Endothelial cell (in vitro differentiated cells): ENCODE measurements around the gene PGLYRP4. TPM values are rescaled to one million over a fixed set of nuclear protein-coding genes. Genes with fewer than 3 reads are reported as not detected.

Source experiments
- DNase-seq: peaks from one replicate; pipeline ENCODE4 v3.0.0; 2021; ENCODE audit warnings: low spot score
- H3K27ac Mint-ChIP-seq: one replicate; pipeline ENCODE4 v1.8.0; 2021; ENCODE audit warnings: mixed read lengths, inconsistent platforms; ENCODE audit not compliant: unreplicated experiment
- H3K27me3 Mint-ChIP-seq: one replicate; pipeline ENCODE4 v1.8.0; 2021; ENCODE audit warnings: mild to moderate bottlenecking, moderate library complexity, mixed read lengths, inconsistent platforms; ENCODE audit not compliant: unreplicated experiment
- H3K36me3 Mint-ChIP-seq: one replicate; pipeline ENCODE4 v1.8.0; 2021; ENCODE audit warnings: mild to moderate bottlenecking, low read depth, mixed read lengths, inconsistent platforms; ENCODE audit not compliant: unreplicated experiment
- H3K4me1 Mint-ChIP-seq: one replicate; pipeline ENCODE4 v1.8.0; 2021; ENCODE audit warnings: mild to moderate bottlenecking, mixed read lengths, inconsistent platforms; ENCODE audit not compliant: unreplicated experiment
- H3K4me3 Mint-ChIP-seq: one replicate; pipeline ENCODE4 v1.8.0; 2021; ENCODE audit warnings: mild to moderate bottlenecking, mixed read lengths, inconsistent platforms; ENCODE audit not compliant: unreplicated experiment
- H3K9me3 Mint-ChIP-seq: one replicate; pipeline ENCODE4 v1.8.0; 2021; ENCODE audit warnings: mixed read lengths, inconsistent platforms; ENCODE audit not compliant: unreplicated experiment
- total RNA-seq: library from RNA; stranded (reverse); fragmentation: NEBNext Ultra II Directional; extraction: Animal tissue kit (Norgen Biotek cat#: 25700); gene quantifications from one replicate; pipeline ENCODE4 v1.2.1, GENCODE V29; 2021; ENCODE audit not compliant: unreplicated experiment
- TF ChIP-seq, protein P1 (sequence below): fragments of 200-600 bp; sonication (generic); IDR thresholded peaks from one replicate; pipeline ENCODE4 v1.5.0; 2021; ENCODE audit warnings: antibody characterized with exemption; ENCODE audit not compliant: unreplicated experiment

The PGLYRP4 gene
- total RNA-seq, 1 donor from 2014 or later = 1.7 TPM

DNA sequence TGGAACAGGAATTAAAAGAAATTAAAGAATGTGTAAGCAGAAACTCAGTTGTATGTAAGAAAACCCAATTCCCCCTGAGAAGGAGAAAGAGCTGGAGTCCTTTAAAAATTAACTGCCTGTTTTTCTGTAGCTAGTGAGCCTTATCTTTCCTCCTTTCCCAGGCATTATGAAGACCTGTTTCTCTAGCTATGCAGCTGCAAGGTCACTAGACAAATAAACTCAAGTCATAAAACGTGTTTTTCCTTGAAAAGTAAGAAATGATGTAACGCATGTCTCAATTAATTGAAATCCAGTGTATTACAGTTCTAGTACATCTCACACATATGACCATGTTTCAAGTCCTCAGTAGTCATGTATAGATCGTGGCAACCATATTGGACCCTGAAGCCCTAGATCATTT, 21.5 kb upstream of the PGLYRP4 start:
- no peaks in the 10 kb centered on the region for H3K36me3 Mint-ChIP-seq
- H3K9me3 Mint-ChIP-seq = no peaks in the 10 kb centered on the region
- TF ChIP-seq, protein P1, sequence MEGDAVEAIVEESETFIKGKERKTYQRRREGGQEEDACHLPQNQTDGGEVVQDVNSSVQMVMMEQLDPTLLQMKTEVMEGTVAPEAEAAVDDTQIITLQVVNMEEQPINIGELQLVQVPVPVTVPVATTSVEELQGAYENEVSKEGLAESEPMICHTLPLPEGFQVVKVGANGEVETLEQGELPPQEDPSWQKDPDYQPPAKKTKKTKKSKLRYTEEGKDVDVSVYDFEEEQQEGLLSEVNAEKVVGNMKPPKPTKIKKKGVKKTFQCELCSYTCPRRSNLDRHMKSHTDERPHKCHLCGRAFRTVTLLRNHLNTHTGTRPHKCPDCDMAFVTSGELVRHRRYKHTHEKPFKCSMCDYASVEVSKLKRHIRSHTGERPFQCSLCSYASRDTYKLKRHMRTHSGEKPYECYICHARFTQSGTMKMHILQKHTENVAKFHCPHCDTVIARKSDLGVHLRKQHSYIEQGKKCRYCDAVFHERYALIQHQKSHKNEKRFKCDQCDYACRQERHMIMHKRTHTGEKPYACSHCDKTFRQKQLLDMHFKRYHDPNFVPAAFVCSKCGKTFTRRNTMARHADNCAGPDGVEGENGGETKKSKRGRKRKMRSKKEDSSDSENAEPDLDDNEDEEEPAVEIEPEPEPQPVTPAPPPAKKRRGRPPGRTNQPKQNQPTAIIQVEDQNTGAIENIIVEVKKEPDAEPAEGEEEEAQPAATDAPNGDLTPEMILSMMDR = no peak
- peaks cover 5% of the 10 kb centered on the region for H3K27me3 Mint-ChIP-seq
- no peak for DNase-seq
- no peak overlapping the region for H3K27ac Mint-ChIP-seq
- no peaks in the 10 kb centered on the region for H3K4me1 Mint-ChIP-seq
- no peak overlapping the region for H3K4me3 Mint-ChIP-seq

DNA sequence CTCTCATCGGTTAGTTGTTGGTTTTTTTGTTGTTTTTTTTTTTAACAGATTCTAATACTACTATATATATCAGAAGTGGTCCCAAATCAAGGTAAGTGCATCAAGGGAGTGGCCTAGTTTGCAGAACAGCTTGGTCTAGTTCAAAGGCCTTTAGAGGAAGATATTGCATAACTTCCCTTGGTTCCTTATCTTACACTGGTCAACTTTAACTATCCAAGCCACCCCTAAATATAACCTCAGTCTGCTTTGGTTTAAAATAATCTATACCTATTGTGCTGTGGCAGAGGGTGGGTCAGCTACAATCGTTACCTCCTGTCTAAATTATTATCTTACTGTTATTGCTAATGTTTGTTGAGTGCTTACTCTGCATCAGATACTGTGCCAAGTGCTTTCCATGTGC, 19.9 kb upstream of the PGLYRP4 start:
- Mint-ChIP-seq H3K4me3 (no peak overlapping the region), H3K36me3 (no peaks in the 10 kb centered on the region), H3K27ac (no peak overlapping the region), H3K9me3 (no peaks in the 10 kb centered on the region), H3K27me3 (peaks cover 6% of the 10 kb centered on the region), H3K4me1 (no peaks in the 10 kb centered on the region)
- TF ChIP-seq, protein P1 = no peak
- no peak for DNase-seq

DNA sequence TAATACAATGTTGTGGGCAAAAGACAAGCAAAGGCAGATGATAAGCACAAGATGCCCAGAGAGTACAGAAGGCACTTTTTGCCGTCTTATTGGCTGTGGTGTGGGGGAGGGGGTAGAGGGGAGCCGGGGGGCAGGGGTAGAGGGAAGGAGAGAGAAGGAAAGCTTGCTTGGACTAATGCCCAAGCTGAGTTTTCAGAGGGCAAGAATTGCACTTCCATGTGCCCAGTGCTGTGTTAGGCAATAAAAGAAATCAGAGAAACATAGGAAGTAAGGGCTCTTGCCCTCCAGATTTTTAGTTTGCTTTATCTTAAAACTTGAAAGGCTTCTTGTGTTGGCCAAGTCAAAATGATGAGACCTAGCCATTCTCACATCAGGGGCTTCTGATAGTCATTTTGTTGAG, 18.4 kb upstream of the PGLYRP4 start:
- Mint-ChIP-seq H3K36me3 (no peaks in the 10 kb centered on the region), H3K27ac (no peak overlapping the region), H3K4me1 (no peaks in the 10 kb centered on the region), H3K9me3 (no peaks in the 10 kb centered on the region), H3K27me3 (peaks cover 6% of the 10 kb centered on the region), H3K4me3 (no peak overlapping the region)
- no peak for DNase-seq
- TF ChIP-seq, protein P1 = no peak

DNA sequence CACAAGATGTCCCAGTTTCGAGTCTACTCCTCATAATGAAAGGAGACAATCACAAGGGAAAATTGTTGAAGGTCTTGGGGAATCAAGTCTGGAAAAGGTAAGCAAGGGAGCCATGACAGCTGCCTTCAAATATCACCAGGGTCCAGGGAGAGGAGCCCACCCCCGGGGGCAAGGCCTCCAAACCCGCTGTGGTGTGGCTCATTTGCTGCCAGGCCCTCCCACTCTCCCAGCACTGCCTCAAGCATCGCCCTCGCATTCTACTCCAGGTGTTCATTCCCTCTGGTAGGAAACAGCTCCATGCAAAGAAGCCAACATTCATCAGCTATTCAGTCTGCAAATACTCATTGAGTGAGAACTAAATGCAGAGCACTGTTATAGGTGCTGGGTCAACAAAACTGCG, 17.6 kb upstream of the PGLYRP4 start:
- Mint-ChIP-seq H3K4me3 (no peak overlapping the region), H3K36me3 (no peaks in the 10 kb centered on the region), H3K9me3 (no peaks in the 10 kb centered on the region), H3K4me1 (no peaks in the 10 kb centered on the region), H3K27me3 (peaks cover 6% of the 10 kb centered on the region), H3K27ac (no peak overlapping the region)
- DNase-seq = no peak
- TF ChIP-seq, protein P1 = no peak

DNA sequence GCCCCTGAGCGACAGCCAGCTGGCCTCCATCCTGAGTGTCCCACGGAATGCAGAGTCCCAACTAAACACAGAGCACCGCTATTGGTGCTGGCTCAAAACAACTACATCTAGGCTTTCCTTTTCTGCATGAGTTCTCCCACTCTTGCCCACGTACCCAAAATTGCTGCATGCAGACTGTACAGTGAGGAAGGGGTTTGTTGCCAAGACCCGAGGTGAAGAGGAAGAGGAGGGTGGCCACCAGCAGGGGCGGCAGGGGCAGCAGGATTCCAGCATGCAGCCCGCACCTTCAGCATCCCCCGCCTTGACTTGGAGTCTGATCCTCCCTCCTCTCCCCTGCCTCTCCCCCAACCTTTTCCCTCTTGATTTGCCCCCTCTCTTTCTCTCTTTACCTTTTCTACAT, 17.1 kb upstream of the PGLYRP4 start:
- no peak overlapping the region for H3K27ac Mint-ChIP-seq
- no peaks in the 10 kb centered on the region for H3K36me3 Mint-ChIP-seq
- DNase-seq = no peak
- H3K27me3 Mint-ChIP-seq = peaks cover 8% of the 10 kb centered on the region
- TF ChIP-seq, protein P1 = no peak
- no peaks in the 10 kb centered on the region for H3K4me1 Mint-ChIP-seq
- no peaks in the 10 kb centered on the region for H3K9me3 Mint-ChIP-seq
- H3K4me3 Mint-ChIP-seq = no peak overlapping the region
